ENCODE measurements around the gene ADPRM. TPM values are rescaled to one million over a fixed set of nuclear protein-coding genes. Genes with fewer than 3 reads are reported as not detected.
A peak's percentile ranks its signal among the peaks of the same experiment; 100 is the strongest.

ADPRM gene
- polyA plus RNA-seq, 2 of the 4 experiments (the other 2 are of a cell fraction), result 8.3 to 25.2 TPM

GRCh38 chr17:10737168-10737622, 39.8 kb downstream of the ADPRM start:
- Histone ChIP-seq H3K9me3 (no peaks in the 10 kb centered on the region), H3K4me1 (peaks cover 18% of the 10 kb centered on the region), H3K27ac (peak overlapping the region in 1 of 2 experiments; percentile 59; a peak in 4 of 6 replicates), H3K4me2 (peak overlapping the region; percentile 42), H3K4me3 (no peak overlapping the region)
- WGBS (ENCODE audit: missing lambda C conversion rate), result 5% methylated on average over 6 of the region's 6 CpGs
- DNase-seq (ENCODE audit: low read depth in 1 of 2, low spot score in 1 of 2) (peak; percentile 72 to 92), FAIRE-seq (peak; percentile 98), ATAC-seq (peak; percentile 95 to 96)
- CTCF ChIA-PET, result interaction anchor here (0.6 to 4.9 kb wide), 62 partner anchors 9 to 1260 kb away, joined by 3 to 127 read pairs (median 4); partner anchors contain the start of genes PIRT and ZNF18
- POLR2A ChIA-PET, result interaction anchor here (1.3 kb wide), 1 partner anchor 1260 kb away, joined by 4 read pairs; the partner anchor contains the start of gene ZNF18
- TF ChIP-seq SREBF2 (IDR thresholded peaks at IDR 0.05) (no peak), FOSL2 (IDR thresholded peaks at IDR 0.05) (no peak), FOSL2 (CRISPR knock-in tag; IDR thresholded peaks at IDR 0.05) (no peak), EHMT2 (IDR thresholded peaks at IDR 0.05; ENCODE audit: low read depth) (no peak), ZC3H11A (IDR thresholded peaks at IDR 0.05) (no peak), ELK1 (IDR thresholded peaks at IDR 0.05; ENCODE audit: low read depth, low read length) (no peak), ZSCAN20 (CRISPR knock-in tag; IDR thresholded peaks at IDR 0.05) (no peak), ATOH8 (CRISPR knock-in tag; IDR thresholded peaks at IDR 0.05; ENCODE audit: low read depth) (no peak), SMC3 (IDR thresholded peaks at IDR 0.05) (peak; percentile 85), EHF (CRISPR knock-in tag; IDR thresholded peaks at IDR 0.05) (no peak), HOXB5 (CRISPR knock-in tag; IDR thresholded peaks at IDR 0.05) (no peak), CBX2 (IDR thresholded peaks at IDR 0.05; ENCODE audit: borderline replicate concordance, low read depth) (no peak), RNF2 (IDR thresholded peaks at IDR 0.05; ENCODE audit: borderline replicate concordance, low read depth) (no peak), MYC (IDR thresholded peaks at IDR 0.05; ENCODE audit: borderline replicate concordance, low read length) (no peak), BHLHE40 (IDR thresholded peaks at IDR 0.05; ENCODE audit: low read depth, low read length) (no peak), NPAS2 (CRISPR knock-in tag; IDR thresholded peaks at IDR 0.05; ENCODE audit: borderline replicate concordance) (no peak), FOXS1 (CRISPR knock-in tag; IDR thresholded peaks at IDR 0.05) (no peak), POLR2AphosphoS2 (conservative IDR thresholded peaks at IDR 0.05; ENCODE audit: low read length) (no peak), REST (IDR thresholded peaks at IDR 0.05) (no peak), JUNB (IDR thresholded peaks at IDR 0.05) (no peak), MAX (IDR thresholded peaks at IDR 0.05) (no peak; the same call in 1 of the 2 replicates), E2F6 (IDR thresholded peaks at IDR 0.05; ENCODE audit: borderline replicate concordance, low read depth) (no peak), PBX3 (IDR thresholded peaks at IDR 0.05) (no peak), ESRRA (IDR thresholded peaks at IDR 0.05; ENCODE audit: borderline replicate concordance, low read length) (no peak), RCOR1 (IDR thresholded peaks at IDR 0.05; ENCODE audit: low read depth, low read length) (no peak), MAZ (IDR thresholded peaks at IDR 0.05; ENCODE audit: borderline replicate concordance, low read depth, low read length) (0 out of 2 replicates have a peak, but pooled peaks have one; percentile 56), GATA3 (IDR thresholded peaks at IDR 0.05; ENCODE audit: borderline replicate concordance) (no peak), RAD21 (conservative IDR thresholded peaks at IDR 0.05 in 1 of 2, IDR thresholded peaks at IDR 0.05 in 1 of 2) (peak; percentile 88 to 92), EP300 (IDR thresholded peaks at IDR 0.05) (no peak; a peak in 1 of 5 replicates), CTCF (IDR thresholded peaks at IDR 0.05) (peak; percentile 93)

All from A549 (cell line).